OCI-LY3 (cell line): ENCODE results near the gene JADE3.

ENCODE experiments used
- EZH2phosphoT487 ChIP-seq: fragments of 200-600 bp; shearing (Covaris generic); IDR thresholded peaks from 2 replicates; pipeline ENCODE4 v1.6.1; 2018; ENCODE audit warnings: antibody characterized with exemption, mixed run types, low read depth
- TF ChIP-seq, protein P1 (sequence below): fragments of 200-600, 300-600 bp; sonication (generic); IDR thresholded peaks from 2 replicates; pipeline ENCODE4 v1.5.1; 2014; ENCODE audit warnings: antibody characterized with exemption, low read length, low read depth

DNA sequence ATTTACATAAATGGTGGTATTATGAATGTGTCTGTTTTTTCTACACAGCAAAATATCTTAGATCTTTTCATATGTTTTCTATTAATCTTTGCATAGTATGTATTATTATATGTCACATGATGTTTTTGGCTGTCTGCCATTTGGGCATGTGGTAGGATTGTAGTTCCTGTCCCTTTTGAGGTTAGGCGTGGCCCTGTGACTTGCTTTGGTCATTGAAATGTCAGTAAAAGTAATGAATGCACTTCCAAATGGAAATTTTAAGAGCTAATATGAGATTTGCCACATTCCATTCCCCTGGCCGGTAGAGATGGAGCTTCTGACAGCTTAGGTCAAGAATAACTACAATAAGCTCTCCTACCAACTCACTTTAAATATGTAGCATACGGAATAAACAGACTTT lies 45.1 kb downstream of the JADE3 start:
- TF ChIP-seq, protein P1, sequence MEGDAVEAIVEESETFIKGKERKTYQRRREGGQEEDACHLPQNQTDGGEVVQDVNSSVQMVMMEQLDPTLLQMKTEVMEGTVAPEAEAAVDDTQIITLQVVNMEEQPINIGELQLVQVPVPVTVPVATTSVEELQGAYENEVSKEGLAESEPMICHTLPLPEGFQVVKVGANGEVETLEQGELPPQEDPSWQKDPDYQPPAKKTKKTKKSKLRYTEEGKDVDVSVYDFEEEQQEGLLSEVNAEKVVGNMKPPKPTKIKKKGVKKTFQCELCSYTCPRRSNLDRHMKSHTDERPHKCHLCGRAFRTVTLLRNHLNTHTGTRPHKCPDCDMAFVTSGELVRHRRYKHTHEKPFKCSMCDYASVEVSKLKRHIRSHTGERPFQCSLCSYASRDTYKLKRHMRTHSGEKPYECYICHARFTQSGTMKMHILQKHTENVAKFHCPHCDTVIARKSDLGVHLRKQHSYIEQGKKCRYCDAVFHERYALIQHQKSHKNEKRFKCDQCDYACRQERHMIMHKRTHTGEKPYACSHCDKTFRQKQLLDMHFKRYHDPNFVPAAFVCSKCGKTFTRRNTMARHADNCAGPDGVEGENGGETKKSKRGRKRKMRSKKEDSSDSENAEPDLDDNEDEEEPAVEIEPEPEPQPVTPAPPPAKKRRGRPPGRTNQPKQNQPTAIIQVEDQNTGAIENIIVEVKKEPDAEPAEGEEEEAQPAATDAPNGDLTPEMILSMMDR, result no peak
- TF ChIP-seq EZH2phosphoT487, result no peak
